Hepatocyte (in vitro differentiated cells): ENCODE data around the gene CD44. TPM values are rescaled to one million over a fixed set of nuclear protein-coding genes. Genes with fewer than 3 reads are reported as not detected.

Experiments
- DNase-seq: peaks from one replicate; pipeline ENCODE4 v3.0.0-alpha.2; 2016; ENCODE audit warnings: low spot score
- H2AFZ ChIP-seq: fragments of 200-600 bp; sonication (generic); 2 replicates; pipeline ENCODE4 v1.6.0; 2016; ENCODE audit warnings: antibody characterized with exemption, mild to moderate bottlenecking
- H3K27ac ChIP-seq: fragments of 200-600 bp; sonication (generic); 2 replicates; pipeline ENCODE4 v1.5.1; 2016; ENCODE audit warnings: mild to moderate bottlenecking
- H3K27me3 ChIP-seq: fragments of 200-600 bp; sonication (generic); 2 replicates; pipeline ENCODE4 v1.6.1; 2016
- H3K36me3 ChIP-seq: fragments of 200-600 bp; sonication (generic); replicated peaks from 2 replicates; pipeline ENCODE4 v1.5.1; 2016; ENCODE audit warnings: low read depth; ENCODE audit not compliant: insufficient read depth
- H3K4me1 ChIP-seq: fragments of 200-600 bp; sonication (generic); 2 replicates; pipeline ENCODE4 v1.5.1; 2016; ENCODE audit warnings: mild to moderate bottlenecking, moderate library complexity; ENCODE audit not compliant: insufficient read depth
- H3K4me2 ChIP-seq: fragments of 200-600 bp; sonication (generic); 2 replicates; pipeline ENCODE4 v1.6.0; 2016
- H3K4me3 ChIP-seq: fragments of 200-600 bp; sonication (generic); 2 replicates; pipeline ENCODE4 v1.5.1; 2016; ENCODE audit warnings: mild to moderate bottlenecking
- H3K79me2 ChIP-seq: fragments of 200-600 bp; sonication (generic); 2 replicates; pipeline ENCODE4 v1.6.0; 2017; ENCODE audit warnings: mild to moderate bottlenecking
- H3K9me2 ChIP-seq: fragments of 200-600 bp; sonication (generic); replicated peaks from 2 replicates; pipeline ENCODE4 v1.6.0; 2017; ENCODE audit warnings: mild to moderate bottlenecking; ENCODE audit not compliant: insufficient read depth
- H3K9me3 ChIP-seq: fragments of 200-600 bp; sonication (generic); 2 replicates; pipeline ENCODE4 v1.5.1; 2016; ENCODE audit warnings: low read depth, mild to moderate bottlenecking
- H4K20me1 ChIP-seq: fragments of 200-600 bp; sonication (generic); 2 replicates; pipeline ENCODE4 v1.6.0; 2016; ENCODE audit warnings: mild to moderate bottlenecking; ENCODE audit not compliant: insufficient read depth, poor library complexity, severe bottlenecking
- CTCF ChIP-seq: fragments of 200-600 bp; sonication (generic); IDR thresholded peaks from 2 replicates; pipeline ENCODE4 v1.5.1; 2016; ENCODE audit warnings: antibody characterized with exemption, mild to moderate bottlenecking; ENCODE audit not compliant: poor library complexity
- EZH2 ChIP-seq: fragments of 200-600 bp; sonication (generic); IDR thresholded peaks from 2 replicates; pipeline ENCODE4 v1.6.1; 2016; ENCODE audit warnings: antibody characterized with exemption, mild to moderate bottlenecking, borderline replicate concordance
- EZH2phosphoT487 ChIP-seq: fragments of 200-600 bp; sonication (generic); IDR thresholded peaks from one replicate; pipeline ENCODE4 v1.6.1; 2018; ENCODE audit warnings: antibody characterized with exemption, mild to moderate bottlenecking, low read depth, moderate library complexity; ENCODE audit not compliant: unreplicated experiment, severe bottlenecking
- WGBS: methylation state at CpG from one replicate; pipeline ENCODE4 v1.1.6; 2016; ENCODE audit warnings: low lambda C conversion rate; ENCODE audit errors: missing lambda C conversion rate; 5-methylcytosine and 5-hydroxymethylcytosine counted together
- polyA plus RNA-seq: library from polyadenylated mRNA; unstranded; fragments of >200 nt; fragmentation: Nextera tagmentation; extraction: Ambion mirVana; gene quantifications from 2 replicates; pipeline ENCODE4 v1.2.1, GENCODE V29; 2016
- total RNA-seq: library from RNA; depleted of rRNA; stranded (reverse); fragments of >200 nt; gene quantifications from 2 replicates; pipeline ENCODE4 v1.2.3, GENCODE V29; 2014

Gene CD44
- total and polyA plus RNA-seq, 2 experiments from 2014 or later = 17.5 to 29.5 TPM

- Histone ChIP-seq H2AFZ (no peak overlapping the region), H3K4me3 (no peak overlapping the region), H3K9me2 (no peaks in the 10 kb centered on the region), H3K27ac (no peak overlapping the region), H3K4me2 (no peak overlapping the region), H3K9me3 (no peaks in the 10 kb centered on the region), H3K27me3 (no peaks in the 10 kb centered on the region), H3K36me3 (no peaks in the 10 kb centered on the region), H3K79me2 (no peaks in the 10 kb centered on the region), H4K20me1 (no peaks in the 10 kb centered on the region), H3K4me1 (no peaks in the 10 kb centered on the region)
- DNase-seq = no peak
- TF ChIP-seq CTCF (no peak), EZH2 (no peak), EZH2phosphoT487 (no peak)
- WGBS = 94% methylated on average over 2 of the region's 2 CpGs
Observed at GRCh38 chr11:35267504-35267903, 128.5 kb downstream of the CD44 start.

GRCh38 chr11:35270342-35270741 lies 131.4 kb downstream of the CD44 start:
- Histone ChIP-seq H4K20me1 (no peaks in the 10 kb centered on the region), H3K4me1 (peaks cover 5% of the 10 kb centered on the region)

GRCh38 chr11:35271031-35271430 lies 132.1 kb downstream of the CD44 start:
- WGBS = 92% methylated on average over 3 of the region's 3 CpGs

More at GRCh38 chr11:35270342-35270741, 131.4 kb downstream of the CD44 start:
- 39% methylated on average over 1 of the region's 1 CpG for WGBS
- Histone ChIP-seq H3K36me3 (no peaks in the 10 kb centered on the region), H3K9me3 (no peaks in the 10 kb centered on the region), H3K27ac (no peak overlapping the region), H3K9me2 (no peaks in the 10 kb centered on the region), H2AFZ (no peak overlapping the region), H3K4me3 (no peak overlapping the region), H3K27me3 (no peaks in the 10 kb centered on the region), H3K79me2 (no peaks in the 10 kb centered on the region), H3K4me2 (no peak overlapping the region)
- no peak for DNase-seq
- no peak for TF ChIP-seq CTCF
- TF ChIP-seq EZH2phosphoT487 = no peak
- TF ChIP-seq EZH2 = no peak

More at GRCh38 chr11:35271031-35271430, 132.1 kb downstream of the CD44 start:
- H3K36me3 ChIP-seq = no peaks in the 10 kb centered on the region
- no peaks in the 10 kb centered on the region for H3K79me2 ChIP-seq
- H4K20me1 ChIP-seq = no peaks in the 10 kb centered on the region
- H3K4me2 ChIP-seq = no peak overlapping the region
- H3K9me2 ChIP-seq = no peaks in the 10 kb centered on the region
- H3K4me1 ChIP-seq = peaks cover 6% of the 10 kb centered on the region
- no peak overlapping the region for H3K4me3 ChIP-seq
- DNase-seq = no peak
- H3K27ac ChIP-seq = no peak overlapping the region
- no peak overlapping the region for H2AFZ ChIP-seq
- no peak for TF ChIP-seq EZH2
- TF ChIP-seq EZH2phosphoT487 = no peak
- TF ChIP-seq CTCF = no peak
- H3K27me3 ChIP-seq = no peaks in the 10 kb centered on the region
- H3K9me3 ChIP-seq = no peaks in the 10 kb centered on the region
